ENCODE results near the gene SYT1. TPM values are rescaled to one million over a fixed set of nuclear protein-coding genes. Genes with fewer than 3 reads are reported as not detected.

SYT1 gene
- total RNA-seq, 2 donors from 2014 or later: 1.3 to 1.9 TPM

DNA sequence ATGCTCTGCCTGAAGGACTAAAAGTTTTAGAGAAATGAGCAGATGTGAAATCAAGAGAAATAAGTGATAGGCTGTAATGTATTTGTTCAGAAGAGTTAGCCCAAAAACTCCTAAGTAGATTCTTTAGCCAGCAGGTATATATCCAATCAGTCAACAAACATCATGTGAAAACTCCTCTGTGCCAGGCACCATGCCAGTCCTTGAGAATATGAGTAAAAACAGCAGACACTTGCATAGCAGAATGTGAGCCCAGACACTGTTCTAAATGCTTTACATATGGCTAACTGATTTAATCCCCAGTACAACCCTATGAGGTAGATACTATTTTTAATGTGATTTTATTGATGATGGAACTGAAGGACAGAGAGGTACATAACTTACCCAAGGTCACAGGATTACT is 496.4 kb downstream of the SYT1 start:
- DNase-seq (ENCODE audit: low spot score): no peak
- H3K36me3 ChIP-seq: no peaks in the 10 kb centered on the region
- H3K4me3 ChIP-seq: no peak overlapping the region
- H3K27me3 ChIP-seq (replicated peaks; ENCODE audit: insufficient read depth): no peaks in the 10 kb centered on the region
- no peaks in the 10 kb centered on the region for H3K9me3 ChIP-seq
- no peak overlapping the region for H3K27ac ChIP-seq
- no peak for ATAC-seq (ENCODE audit: insufficient number of reproducible peaks, low FRiP score, low read depth)
- no peaks in the 10 kb centered on the region for H3K4me1 ChIP-seq (ENCODE audit: control insufficient read depth in 1 of 2, low read depth in 2 of 2)
- TF ChIP-seq, protein P1, sequence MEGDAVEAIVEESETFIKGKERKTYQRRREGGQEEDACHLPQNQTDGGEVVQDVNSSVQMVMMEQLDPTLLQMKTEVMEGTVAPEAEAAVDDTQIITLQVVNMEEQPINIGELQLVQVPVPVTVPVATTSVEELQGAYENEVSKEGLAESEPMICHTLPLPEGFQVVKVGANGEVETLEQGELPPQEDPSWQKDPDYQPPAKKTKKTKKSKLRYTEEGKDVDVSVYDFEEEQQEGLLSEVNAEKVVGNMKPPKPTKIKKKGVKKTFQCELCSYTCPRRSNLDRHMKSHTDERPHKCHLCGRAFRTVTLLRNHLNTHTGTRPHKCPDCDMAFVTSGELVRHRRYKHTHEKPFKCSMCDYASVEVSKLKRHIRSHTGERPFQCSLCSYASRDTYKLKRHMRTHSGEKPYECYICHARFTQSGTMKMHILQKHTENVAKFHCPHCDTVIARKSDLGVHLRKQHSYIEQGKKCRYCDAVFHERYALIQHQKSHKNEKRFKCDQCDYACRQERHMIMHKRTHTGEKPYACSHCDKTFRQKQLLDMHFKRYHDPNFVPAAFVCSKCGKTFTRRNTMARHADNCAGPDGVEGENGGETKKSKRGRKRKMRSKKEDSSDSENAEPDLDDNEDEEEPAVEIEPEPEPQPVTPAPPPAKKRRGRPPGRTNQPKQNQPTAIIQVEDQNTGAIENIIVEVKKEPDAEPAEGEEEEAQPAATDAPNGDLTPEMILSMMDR (IDR thresholded peaks at IDR 0.05): no peak

DNA sequence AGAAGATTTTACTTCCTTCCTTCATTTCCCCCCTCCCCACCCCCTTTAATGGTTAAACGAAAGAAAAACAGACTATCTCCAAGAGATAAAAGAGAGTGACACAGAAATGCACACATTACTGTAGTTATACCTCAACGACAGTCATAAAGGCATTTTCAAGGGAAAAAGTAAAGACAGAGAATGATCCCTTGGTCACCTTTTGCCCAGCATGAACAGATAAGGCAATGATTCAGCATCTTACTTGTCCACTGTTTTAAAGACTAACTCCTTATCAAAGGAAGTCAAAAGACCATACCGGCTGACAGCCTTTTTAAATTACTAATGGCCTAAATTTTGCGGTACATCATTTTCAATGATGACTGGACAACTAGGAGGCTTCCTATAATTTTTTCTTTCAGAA is 499.6 kb downstream of the SYT1 start:
- H3K27ac ChIP-seq: no peak overlapping the region
- no peaks in the 10 kb centered on the region for H3K4me1 ChIP-seq (ENCODE audit: control insufficient read depth in 1 of 2, low read depth in 2 of 2)
- ATAC-seq (ENCODE audit: insufficient number of reproducible peaks, low FRiP score, low read depth) (no peak), DNase-seq (ENCODE audit: low spot score) (no peak)
- no peaks in the 10 kb centered on the region for H3K27me3 ChIP-seq (replicated peaks; ENCODE audit: insufficient read depth)
- no peaks in the 10 kb centered on the region for H3K36me3 ChIP-seq
- H3K4me3 ChIP-seq: no peak overlapping the region
- TF ChIP-seq, protein P1 (IDR thresholded peaks at IDR 0.05): no peak
- H3K9me3 ChIP-seq: no peaks in the 10 kb centered on the region

DNA sequence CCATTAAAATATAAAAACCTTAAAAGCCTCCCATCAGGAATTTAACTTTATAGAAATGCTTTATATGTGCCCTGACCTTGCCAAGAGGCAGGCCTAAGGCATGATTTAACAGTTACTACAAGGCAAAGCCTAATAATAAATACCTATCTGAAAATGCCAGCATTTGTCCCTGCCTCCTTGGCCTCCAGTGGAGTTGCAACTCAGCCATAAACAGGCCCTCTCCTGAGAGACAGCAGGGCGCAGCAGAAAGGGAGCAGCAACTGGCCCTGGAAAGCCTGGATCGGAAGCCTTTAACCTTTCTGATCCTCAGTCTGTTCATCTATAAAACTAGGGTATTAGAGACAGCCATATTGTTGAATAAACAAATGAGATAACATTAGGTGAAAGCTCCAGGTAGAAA is 501.8 kb downstream of the SYT1 start:
- H3K4me3 ChIP-seq: no peak overlapping the region
- H3K27ac ChIP-seq: no peak overlapping the region
- no peak for DNase-seq (ENCODE audit: low spot score)
- H3K36me3 ChIP-seq: no peaks in the 10 kb centered on the region
- TF ChIP-seq, protein P1 (IDR thresholded peaks at IDR 0.05): no peak
- no peaks in the 10 kb centered on the region for H3K27me3 ChIP-seq (replicated peaks; ENCODE audit: insufficient read depth)
- H3K9me3 ChIP-seq: no peaks in the 10 kb centered on the region
- no peak for ATAC-seq (ENCODE audit: insufficient number of reproducible peaks, low FRiP score, low read depth)
- H3K4me1 ChIP-seq (ENCODE audit: control insufficient read depth in 1 of 2, low read depth in 2 of 2): no peaks in the 10 kb centered on the region

- TF ChIP-seq, protein P1 (IDR thresholded peaks at IDR 0.05): no peak
- H3K4me1 ChIP-seq (ENCODE audit: control insufficient read depth in 1 of 2, low read depth in 2 of 2): no peaks in the 10 kb centered on the region
- H3K9me3 ChIP-seq: no peaks in the 10 kb centered on the region
- H3K4me3 ChIP-seq: no peak overlapping the region
- DNase-seq (ENCODE audit: low spot score) (no peak), ATAC-seq (ENCODE audit: insufficient number of reproducible peaks, low FRiP score, low read depth) (no peak)
- H3K27me3 ChIP-seq (replicated peaks; ENCODE audit: insufficient read depth): no peaks in the 10 kb centered on the region
- no peaks in the 10 kb centered on the region for H3K36me3 ChIP-seq
- H3K27ac ChIP-seq: no peak overlapping the region
Observed at GRCh38 chr12:79367032-79367589, 502.5 kb downstream of the SYT1 start.

DNA sequence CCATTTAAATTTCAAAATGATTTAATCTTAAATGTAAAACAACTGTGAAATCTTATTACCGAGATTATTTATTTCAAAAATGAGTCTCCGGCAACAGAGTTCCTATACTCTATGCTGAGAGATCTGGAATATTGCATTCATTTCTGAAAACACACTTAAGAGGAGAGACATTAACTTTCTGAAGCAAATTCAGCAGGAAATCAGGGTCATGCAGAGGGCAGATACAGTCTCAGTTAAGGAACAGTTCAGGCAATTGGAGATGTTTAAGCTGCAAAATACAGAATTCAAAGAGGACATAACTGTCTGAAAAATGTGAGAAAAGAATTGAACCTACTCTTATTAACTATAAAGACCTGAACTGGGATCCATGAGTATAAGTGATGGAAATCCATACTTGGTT is 505.4 kb downstream of the SYT1 start:
- ATAC-seq (ENCODE audit: insufficient number of reproducible peaks, low FRiP score, low read depth): no peak
- DNase-seq (ENCODE audit: low spot score): no peak
- TF ChIP-seq, protein P1 (IDR thresholded peaks at IDR 0.05): no peak

More for the DNA sequence above, 505.4 kb downstream of the SYT1 start:
- H3K27me3 ChIP-seq (replicated peaks; ENCODE audit: insufficient read depth): no peaks in the 10 kb centered on the region
- no peaks in the 10 kb centered on the region for H3K36me3 ChIP-seq
- H3K4me3 ChIP-seq: no peak overlapping the region
- H3K4me1 ChIP-seq (ENCODE audit: control insufficient read depth in 1 of 2, low read depth in 2 of 2): no peaks in the 10 kb centered on the region
- no peak overlapping the region for H3K27ac ChIP-seq
- H3K9me3 ChIP-seq: no peaks in the 10 kb centered on the region

Data from thoracic aorta (tissue), 2 donors.